ENCODE data around the gene CTSA. TPM values are rescaled to one million over a fixed set of nuclear protein-coding genes. Genes with fewer than 3 reads are reported as not detected.
A peak's percentile ranks its signal among the peaks of the same experiment; 100 is the strongest.

Gene CTSA
- total RNA-seq, 2 experiments from 2014 or later, result 64.9 to 76.3 TPM

GRCh38 chr20:45943613-45944012 lies 52.5 kb downstream of the CTSA start:
- H3K4me1 Mint-ChIP-seq, result peaks cover 9% of the 10 kb centered on the region
- no peaks in the 10 kb centered on the region for H3K9me3 Mint-ChIP-seq
- no peak overlapping the region for H3K27ac Mint-ChIP-seq
- no peak overlapping the region for H3K4me3 Mint-ChIP-seq
- no peaks in the 10 kb centered on the region for H3K27me3 Mint-ChIP-seq
- DNase-seq, result no peak
- POLR2A ChIA-PET, result interaction anchor here (0.5 to 0.6 kb wide), 2 partner anchors 11 to 36 kb away, joined by 3 read pairs; no protein-coding TSS in a partner anchor
- CTCF ChIA-PET, result interaction anchor here (0.5 to 3.1 kb wide), 4 partner anchors 9 to 144 kb away, joined by 3 to 14 read pairs (median 6); partner anchors contain the start of gene PCIF1
- peaks cover 35% of the 10 kb centered on the region for H3K36me3 Mint-ChIP-seq (ENCODE audit: low read depth)

- POLR2A ChIA-PET, result no interaction called here
- peaks cover 36% of the 10 kb centered on the region for H3K36me3 Mint-ChIP-seq (ENCODE audit: low read depth)
- no peaks in the 10 kb centered on the region for H3K9me3 Mint-ChIP-seq
- H3K4me3 Mint-ChIP-seq, result no peak overlapping the region
- peaks cover 9% of the 10 kb centered on the region for H3K4me1 Mint-ChIP-seq
- H3K27me3 Mint-ChIP-seq, result no peaks in the 10 kb centered on the region
- DNase-seq, result no peak
- CTCF ChIA-PET, result interaction anchor here (1.1 to 3.1 kb wide), 3 partner anchors 10 to 145 kb away, joined by 3 to 14 read pairs (median 7); partner anchors contain the start of gene PCIF1
- H3K27ac Mint-ChIP-seq, result peak overlapping the region; percentile 15
Measured at GRCh38 chr20:45944151-45944964, 53.2 kb downstream of the CTSA start.

GRCh38 chr20:45944965-45945677 lies 54.0 kb downstream of the CTSA start:
- Mint-ChIP-seq H3K4me3 (no peak overlapping the region), H3K9me3 (no peaks in the 10 kb centered on the region), H3K4me1 (peaks cover 9% of the 10 kb centered on the region), H3K27me3 (no peaks in the 10 kb centered on the region), H3K27ac (no peak overlapping the region), H3K36me3 (ENCODE audit: low read depth) (peaks cover 30% of the 10 kb centered on the region)
- ChIA-PET CTCF (interaction anchor here (1.1 to 3.1 kb wide), 2 partner anchors 11 to 146 kb away, joined by 3 to 14 read pairs; partner anchors contain the start of gene PCIF1), POLR2A (no interaction called here)
- no peak for DNase-seq

GRCh38 chr20:45945678-45946148 lies 54.6 kb downstream of the CTSA start:
- H3K4me3 Mint-ChIP-seq, result no peak overlapping the region
- DNase-seq, result no peak
- CTCF ChIA-PET, result interaction anchor here (1.1 to 5.0 kb wide), 4 partner anchors 16 to 72 kb away, joined by 3 to 27 read pairs (median 4); no protein-coding TSS in a partner anchor
- H3K27ac Mint-ChIP-seq, result no peak overlapping the region
- POLR2A ChIA-PET, result no interaction called here
- H3K27me3 Mint-ChIP-seq, result no peaks in the 10 kb centered on the region
- H3K9me3 Mint-ChIP-seq, result no peaks in the 10 kb centered on the region
- peaks cover 31% of the 10 kb centered on the region for H3K36me3 Mint-ChIP-seq (ENCODE audit: low read depth)
- peaks cover 9% of the 10 kb centered on the region for H3K4me1 Mint-ChIP-seq

DNA sequence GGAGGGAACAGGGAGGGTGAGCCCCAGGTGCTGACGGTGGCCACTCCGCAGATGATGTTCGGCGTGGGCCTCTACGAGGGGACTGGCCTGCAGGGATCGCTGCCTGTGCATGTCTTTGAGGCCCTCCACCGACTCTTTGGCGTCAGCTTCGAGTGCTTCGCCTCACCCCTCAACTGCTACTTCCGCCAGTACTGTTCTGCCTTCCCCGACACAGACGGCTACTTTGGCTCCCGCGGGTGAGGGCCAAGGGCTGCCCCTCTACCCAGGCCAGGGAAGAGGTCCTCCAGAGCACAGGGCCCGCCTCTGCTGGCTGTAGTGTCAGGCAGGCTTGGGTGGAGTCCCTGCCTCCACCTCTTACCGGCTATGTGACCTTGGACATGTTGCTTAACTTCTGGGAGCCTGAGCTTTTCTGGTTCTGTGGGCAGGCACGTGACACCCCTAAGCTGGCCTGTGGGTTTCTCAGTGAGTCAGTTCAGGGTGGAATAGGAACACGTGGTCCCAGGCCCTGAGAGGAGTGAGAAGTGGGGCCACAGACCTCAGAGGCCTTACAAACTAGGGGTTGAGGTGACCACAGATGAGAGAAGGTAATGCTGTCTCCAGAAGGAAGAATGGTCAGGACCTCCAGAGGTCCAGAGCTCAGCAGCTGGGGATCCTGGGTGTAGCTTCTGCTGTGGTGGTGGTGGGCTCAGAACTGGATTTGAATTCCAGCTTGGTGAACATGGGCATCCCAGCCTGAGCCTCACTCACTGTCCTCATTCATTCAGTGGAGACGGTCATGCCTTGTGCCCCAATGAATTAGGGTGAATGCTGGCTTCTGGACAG lies 55.2 kb downstream of the CTSA start:
- H3K27ac Mint-ChIP-seq, result peak overlapping the region; percentile 73
- peaks cover 33% of the 10 kb centered on the region for H3K36me3 Mint-ChIP-seq (ENCODE audit: low read depth)
- POLR2A ChIA-PET, result interaction anchor here (0.9 kb wide), 1 partner anchor 12 kb away, joined by 5 read pairs; the partner anchor contains the start of gene PCIF1
- H3K4me3 Mint-ChIP-seq, result no peak overlapping the region
- CTCF ChIA-PET, result interaction anchor here (0.9 to 5.0 kb wide), 7 partner anchors 13 to 147 kb away, joined by 3 to 27 read pairs (median 4); no protein-coding TSS in a partner anchor
- peak; percentile 27 for DNase-seq
- H3K4me1 Mint-ChIP-seq, result peaks cover 9% of the 10 kb centered on the region
- no peaks in the 10 kb centered on the region for H3K27me3 Mint-ChIP-seq
- H3K9me3 Mint-ChIP-seq, result no peaks in the 10 kb centered on the region

GRCh38 chr20:45947110-45947866 lies 56.2 kb downstream of the CTSA start:
- no peak overlapping the region for H3K27ac Mint-ChIP-seq
- DNase-seq, result no peak
- H3K27me3 Mint-ChIP-seq, result no peaks in the 10 kb centered on the region
- H3K36me3 Mint-ChIP-seq (ENCODE audit: low read depth), result peaks cover 39% of the 10 kb centered on the region
- H3K4me3 Mint-ChIP-seq, result no peak overlapping the region
- no peaks in the 10 kb centered on the region for H3K9me3 Mint-ChIP-seq
- ChIA-PET CTCF (interaction anchor here (0.9 to 5.0 kb wide), 6 partner anchors 14 to 148 kb away, joined by 3 to 27 read pairs (median 4); no protein-coding TSS in a partner anchor), POLR2A (interaction anchor here (0.9 kb wide), 1 partner anchor 13 kb away, joined by 5 read pairs; the partner anchor contains the start of gene PCIF1)
- peaks cover 9% of the 10 kb centered on the region for H3K4me1 Mint-ChIP-seq

GRCh38 chr20:45948261-45948733 lies 57.2 kb downstream of the CTSA start:
- CTCF ChIA-PET, result interaction anchor here (0.7 to 5.0 kb wide), 6 partner anchors 10 to 59 kb away, joined by 3 to 27 read pairs (median 5); no protein-coding TSS in a partner anchor
- H3K27ac Mint-ChIP-seq, result no peak overlapping the region

More at GRCh38 chr20:45948261-45948733, 57.2 kb downstream of the CTSA start:
- Mint-ChIP-seq H3K9me3 (no peaks in the 10 kb centered on the region), H3K4me1 (peaks cover 9% of the 10 kb centered on the region), H3K4me3 (no peak overlapping the region), H3K27me3 (no peaks in the 10 kb centered on the region), H3K36me3 (ENCODE audit: low read depth) (peaks cover 36% of the 10 kb centered on the region)
- DNase-seq, result no peak
- POLR2A ChIA-PET, result interaction anchor here (0.6 kb wide), 1 partner anchor 10 kb away, joined by 3 read pairs; no protein-coding TSS in a partner anchor

Other genes starting within 250 kb of the CTSA start
- not detected for gene WFDC11, start 221.1 kb upstream of the CTSA start, total RNA-seq
- not detected for gene WFDC13, start 189.3 kb upstream of the CTSA start, total RNA-seq
- not detected for gene WFDC10B, start 186.3 kb upstream of the CTSA start, total RNA-seq
- gene SPINT4, start 169.0 kb upstream of the CTSA start, total RNA-seq, result not detected
- gene WFDC3, start 99.5 kb upstream of the CTSA start, total RNA-seq, result not detected
- gene DNTTIP1, start 99.4 kb upstream of the CTSA start, total RNA-seq, result 10 to 100 TPM; 32.0 to 33.5 TPM
- gene UBE2C, start 78.7 kb upstream of the CTSA start, total RNA-seq, result 100 to 1,000 TPM; 232 to 244 TPM
- gene TNNC2, start 64.0 kb upstream of the CTSA start, total RNA-seq, result not detected
- gene SNX21, start 57.5 kb upstream of the CTSA start, total RNA-seq, result under 1 TPM; 0.72 to 0.87 TPM
- gene ACOT8, start 33.9 kb upstream of the CTSA start, total RNA-seq, result 10 to 100 TPM; 35.0 to 35.6 TPM
- gene ZSWIM3, start 33.7 kb upstream of the CTSA start, total RNA-seq, result 1 to 10 TPM; 6.2 to 6.4 TPM
- 10 to 100 TPM in 1 of 2 experiments, 1 to 10 TPM in 1; 9.8 to 11.5 TPM for gene ZSWIM1, start 10.1 kb upstream of the CTSA start, total RNA-seq
- gene SPATA25, start 3.7 kb upstream of the CTSA start, total RNA-seq, result under 1 TPM; 0.56 to 0.84 TPM
- 1 to 10 TPM; 2.6 TPM for gene NEURL2, start 127 bp upstream of the CTSA start, total RNA-seq
- under 1 TPM; 0.81 to 0.82 TPM for gene PLTP, start 20.8 kb downstream of the CTSA start, total RNA-seq
- 10 to 100 TPM; 44.0 to 44.6 TPM for gene PCIF1, start 43.3 kb downstream of the CTSA start, total RNA-seq
- gene ZNF335, start 80.9 kb downstream of the CTSA start, total RNA-seq, result 10 to 100 TPM; 40.4 to 41.2 TPM
- gene MMP9, start 117.6 kb downstream of the CTSA start, total RNA-seq, result not detected
- gene SLC12A5, start 137.9 kb downstream of the CTSA start, total RNA-seq, result under 1 TPM; 0.42 to 0.87 TPM
- 10 to 100 TPM; 30.9 to 35.0 TPM for gene NCOA5, start 198.6 kb downstream of the CTSA start, total RNA-seq
- gene CD40, start 227.0 kb downstream of the CTSA start, total RNA-seq, result 1 to 10 TPM; 1.1 to 1.5 TPM

All from activated CD4-positive, alpha-beta T cell treated with anti-CD3 and anti-CD28 coated beads, Interleukin-2, amount 10 ng/mL, durations not matched to agents 7 days and 5 days (primary cell).